Hematopoietic multipotent progenitor cell treated with erythropoietin and hydrocortisone succinate and interleukin-3 and kit ligand, for 6 days (in vitro differentiated cells): ENCODE data around the gene CERT1.
"Not testable (repeated sequence)": the region's sequence is repeated elsewhere in the genome, so short reads cannot be mapped to it uniquely, and the experiment has no call there.

Experiments
- DNase-seq: peaks from one replicate; pipeline ENCODE4 v3.0.0-alpha.2; 2015

The CERT1 gene

DNA sequence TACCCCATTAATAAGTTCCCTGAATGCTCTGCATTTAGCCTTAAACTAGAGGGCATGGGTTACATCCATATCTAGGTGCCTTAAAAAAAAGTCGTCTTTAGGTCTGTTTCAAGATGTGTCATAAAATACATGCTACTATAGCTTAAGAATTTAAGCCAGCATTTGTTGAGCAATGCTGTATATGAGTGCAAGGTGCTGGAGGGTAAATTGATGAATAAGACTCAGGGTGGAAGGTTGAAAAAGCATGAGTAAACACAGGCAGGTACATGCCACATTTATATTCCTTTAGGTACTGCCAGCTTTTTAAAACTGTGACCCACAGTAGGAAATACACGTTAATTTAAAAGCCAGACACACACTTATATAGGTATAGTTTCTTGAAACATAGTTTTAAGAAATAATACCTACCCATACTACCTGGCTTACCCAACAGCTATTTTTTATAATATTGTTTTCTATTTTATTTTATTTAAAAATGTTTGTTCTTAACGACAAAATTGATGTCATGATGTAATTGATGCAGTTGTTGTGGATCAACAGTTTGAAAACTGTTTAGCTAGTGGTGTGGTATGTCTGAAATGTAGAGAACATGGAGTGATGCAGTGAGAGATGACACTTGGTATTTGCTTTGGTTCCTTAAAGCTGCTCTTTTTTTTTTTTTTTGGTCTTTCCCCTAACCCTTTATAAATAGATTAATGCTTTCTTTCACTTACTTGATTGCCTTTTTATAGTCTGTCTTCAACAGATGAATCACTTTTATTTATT is 170.5 kb downstream of the CERT1 start:
- no peak for DNase-seq

DNA sequence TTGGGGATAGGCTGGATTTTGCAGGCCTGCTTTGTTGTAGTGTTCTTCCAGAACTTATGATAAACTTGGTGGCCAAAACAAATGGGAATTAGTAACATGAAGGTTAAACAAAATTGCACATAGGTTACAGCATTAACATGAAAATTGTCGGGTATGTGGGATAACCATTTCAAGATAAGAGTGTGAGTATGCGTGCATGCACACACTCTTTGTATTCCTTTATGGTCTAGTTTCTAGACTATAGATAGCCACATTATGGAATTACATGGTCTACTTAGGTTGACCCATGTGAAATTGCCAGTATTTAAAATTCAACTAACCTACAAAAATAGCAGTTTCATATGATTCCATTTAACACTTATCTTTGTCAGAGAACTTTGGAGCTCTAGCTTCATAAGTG is 173.0 kb downstream of the CERT1 start:
- DNase-seq: peak; percentile 32

DNA sequence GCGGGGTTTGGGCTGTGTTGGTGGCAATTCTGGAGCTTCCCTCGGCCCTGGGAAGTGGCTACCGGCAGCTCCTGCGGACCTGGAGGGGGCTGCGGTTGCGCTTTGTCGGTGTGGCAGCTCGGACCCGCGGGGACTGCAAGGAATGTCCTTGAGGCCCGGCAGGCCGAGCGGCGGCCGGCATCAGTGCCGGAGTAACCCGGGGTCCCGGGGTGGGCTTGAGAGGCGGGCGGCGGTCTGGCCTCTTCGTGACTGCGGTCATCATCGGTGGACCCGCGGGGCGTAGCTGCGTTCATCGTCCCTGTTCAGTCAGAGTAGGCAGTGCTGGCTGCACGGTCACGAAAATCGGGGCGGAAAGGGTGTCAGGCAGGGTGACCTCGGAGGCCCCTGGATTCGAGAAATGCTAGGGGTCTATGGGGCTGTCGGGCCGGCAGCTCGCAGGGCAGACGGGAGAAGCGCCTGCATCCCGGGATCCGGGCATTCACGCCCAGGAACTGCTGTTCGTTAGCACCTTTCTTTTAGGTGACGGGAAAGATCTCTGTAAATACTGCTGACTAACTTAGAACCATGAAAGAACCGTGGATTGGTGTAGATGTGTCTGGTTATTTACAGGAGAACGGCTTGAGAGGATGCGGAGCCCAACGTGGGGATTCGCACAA is 173.9 kb downstream of the CERT1 start:
- DNase-seq: peak; percentile 44

DNA sequence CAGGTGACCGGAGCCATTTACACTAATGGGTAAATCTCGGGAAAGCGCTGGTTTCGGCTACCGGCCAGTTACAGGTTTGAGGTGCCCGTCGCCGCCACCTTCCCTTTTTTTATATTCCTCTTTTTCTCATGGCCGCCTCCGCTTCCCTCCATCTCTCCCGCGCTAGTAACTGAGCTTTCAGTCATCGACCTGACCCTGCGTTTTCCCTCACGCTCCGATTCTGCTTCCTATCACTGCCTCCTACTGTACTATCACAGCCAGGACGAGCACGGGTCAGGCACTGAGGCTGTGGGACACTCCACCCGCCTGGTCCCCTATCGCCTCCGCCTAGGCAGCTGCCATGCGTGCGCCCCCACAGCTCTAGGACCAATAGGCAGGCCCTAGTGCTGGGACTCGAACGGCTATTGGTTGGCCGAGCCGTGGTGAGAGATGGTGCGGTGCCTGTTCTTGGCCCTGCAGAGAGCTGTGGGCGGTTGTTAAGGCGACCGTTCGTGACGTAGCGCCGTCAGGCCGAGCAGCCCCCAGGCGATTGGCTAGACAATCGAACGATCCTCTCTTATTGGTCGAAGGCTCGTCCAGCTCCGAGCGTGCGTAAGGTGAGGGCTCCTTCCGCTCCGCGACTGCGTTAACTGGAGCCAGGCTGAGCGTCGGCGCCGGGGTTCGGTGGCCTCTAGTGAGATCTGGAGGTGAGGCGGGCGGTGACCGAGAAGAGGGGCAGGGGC is 174.7 kb downstream of the CERT1 start, which contains the start of gene HMGCR:
Gene HMGCR (plus strand): TSS at position 606 of the 722 bp plus-strand sequence. CDS start 5,386 bp downstream, outside the sequence.
- peak; percentile 100 for DNase-seq

DNA sequence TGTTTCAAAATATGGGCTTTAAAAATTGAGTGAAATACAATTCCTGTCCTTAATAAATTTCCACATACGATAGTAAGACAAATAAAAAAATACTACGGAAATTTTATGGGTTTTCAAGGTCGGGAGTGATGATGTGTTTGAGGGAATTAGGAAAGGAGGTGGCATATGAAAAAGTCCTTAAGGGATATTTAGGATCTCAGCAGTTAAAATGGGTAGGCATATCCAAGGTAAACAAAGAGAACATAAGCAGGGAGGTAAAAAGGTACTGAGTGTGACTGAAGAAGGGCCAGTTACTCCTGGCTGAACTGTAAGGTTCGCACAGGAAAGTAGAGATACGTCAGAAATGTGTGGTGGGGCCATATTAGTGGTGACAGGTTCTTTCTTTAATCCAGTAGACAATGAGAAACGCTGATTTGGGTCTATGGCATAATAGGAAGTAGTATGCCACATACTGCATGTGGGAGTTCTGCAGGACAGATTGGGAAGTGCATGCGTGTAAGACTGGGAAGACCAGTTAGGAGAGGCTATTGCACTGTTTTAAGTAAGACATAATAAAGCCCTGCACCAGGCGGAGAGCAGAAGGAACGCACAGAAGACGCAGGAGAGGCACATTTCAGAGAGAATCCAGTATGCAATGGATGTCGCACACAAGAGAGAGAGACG is 175.3 kb downstream of the CERT1 start:
- DNase-seq: peak; percentile 58

DNA sequence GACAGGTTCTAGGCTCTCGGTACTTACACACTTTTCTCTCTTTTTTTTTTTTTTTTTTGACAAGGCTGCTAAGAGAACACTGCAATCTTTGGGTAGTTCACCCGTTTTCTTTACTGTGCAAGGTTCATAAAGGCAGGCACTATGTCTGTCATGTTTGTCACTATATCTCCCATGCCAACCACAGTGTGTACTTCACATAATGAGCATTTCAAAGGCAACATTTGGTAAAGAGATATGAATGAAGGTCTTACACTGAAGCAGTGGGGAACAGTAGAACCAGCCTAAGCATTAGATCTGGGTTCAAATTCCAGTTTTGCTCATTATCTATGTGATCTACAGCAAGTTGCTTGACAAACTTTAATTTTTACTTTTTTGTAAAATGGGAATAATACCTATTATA is 175.9 kb downstream of the CERT1 start:
- DNase-seq: no peak

DNA sequence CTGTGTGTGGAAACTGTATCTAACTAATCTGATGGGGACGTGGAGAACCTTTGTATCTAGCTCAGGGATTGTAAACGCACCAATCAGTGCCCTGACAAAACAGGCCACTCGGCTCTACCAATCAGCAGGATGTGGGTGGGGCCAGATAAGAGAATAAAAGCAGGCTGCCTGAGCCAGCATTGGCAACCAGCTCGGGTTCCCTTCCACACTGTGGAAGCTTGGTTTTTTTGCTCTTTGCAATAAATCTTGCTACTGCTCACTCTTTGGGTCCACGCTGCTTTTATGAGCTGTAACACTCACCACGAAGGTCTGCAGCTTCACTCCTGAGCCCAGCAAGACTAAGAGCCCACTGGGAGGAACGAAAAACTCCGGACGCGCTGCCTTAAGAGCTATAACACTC is 177.0 kb downstream of the CERT1 start:
- DNase-seq: not testable (repeated sequence)

DNA sequence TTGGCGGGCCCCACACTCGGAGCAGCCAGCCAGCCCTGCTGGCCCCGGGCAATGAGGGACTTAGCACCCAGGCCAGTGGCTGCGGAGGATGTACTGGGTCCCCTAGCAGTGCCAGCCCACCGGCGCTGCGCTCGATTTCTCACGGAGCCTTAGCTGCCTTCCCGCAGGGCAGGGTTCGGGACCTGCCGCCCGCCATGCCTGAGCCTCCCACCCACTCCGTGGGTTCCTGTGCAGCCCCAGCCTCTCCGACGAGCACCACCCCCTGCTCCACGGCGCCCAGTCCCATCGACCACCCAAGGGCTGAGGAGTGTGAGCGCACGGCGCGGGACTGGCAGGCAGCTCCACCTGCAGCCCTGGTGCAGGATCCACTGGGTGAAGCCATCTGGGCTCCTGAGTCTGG is 177.7 kb downstream of the CERT1 start:
- not testable (repeated sequence) for DNase-seq

DNA sequence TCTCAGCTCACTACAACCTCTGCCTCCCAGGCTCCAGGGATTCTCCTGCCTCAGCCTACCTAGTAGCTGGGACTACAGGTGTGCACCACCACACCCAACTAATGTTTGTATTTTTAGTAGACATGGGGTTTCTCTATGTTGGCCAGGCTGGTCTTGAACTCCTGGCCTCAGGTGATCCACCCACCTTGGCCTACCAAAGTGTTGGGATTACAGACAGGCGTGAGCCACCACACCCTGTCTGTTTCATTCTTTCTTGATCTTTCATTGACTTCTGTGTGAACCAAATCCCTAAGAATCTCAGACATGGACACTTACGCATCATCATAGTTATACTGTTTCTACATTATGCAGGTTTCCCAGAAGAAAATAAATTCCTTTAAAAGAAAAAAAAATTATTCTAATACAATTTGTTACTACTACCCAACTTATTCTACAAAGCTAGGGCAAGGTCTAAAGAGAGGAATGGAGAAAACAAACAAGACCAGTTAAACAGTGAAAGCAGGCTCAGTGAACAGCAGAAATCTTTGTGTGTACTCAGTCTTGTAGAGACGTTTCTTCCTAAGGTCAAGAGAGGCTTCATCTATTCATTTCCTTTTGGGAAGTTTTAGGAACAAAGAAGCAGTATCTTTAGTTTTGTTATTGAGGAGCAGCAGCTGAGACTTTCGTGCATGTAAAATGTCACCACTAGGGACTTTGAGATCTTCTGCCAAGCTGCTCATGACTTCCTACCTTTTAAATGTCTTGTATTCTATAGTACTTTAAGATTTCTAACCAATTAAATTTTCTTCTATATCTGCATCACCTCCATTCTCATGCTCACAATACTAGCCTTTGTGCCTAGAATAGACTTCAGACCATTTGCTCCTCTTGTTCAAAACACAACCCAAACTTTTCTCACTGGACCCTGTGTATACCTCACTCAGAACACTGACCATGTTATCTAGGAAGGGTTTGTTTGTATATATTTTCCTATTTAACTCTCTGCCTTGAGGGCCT is 180.0 kb downstream of the CERT1 start:
- DNase-seq: peak; percentile 48

DNA sequence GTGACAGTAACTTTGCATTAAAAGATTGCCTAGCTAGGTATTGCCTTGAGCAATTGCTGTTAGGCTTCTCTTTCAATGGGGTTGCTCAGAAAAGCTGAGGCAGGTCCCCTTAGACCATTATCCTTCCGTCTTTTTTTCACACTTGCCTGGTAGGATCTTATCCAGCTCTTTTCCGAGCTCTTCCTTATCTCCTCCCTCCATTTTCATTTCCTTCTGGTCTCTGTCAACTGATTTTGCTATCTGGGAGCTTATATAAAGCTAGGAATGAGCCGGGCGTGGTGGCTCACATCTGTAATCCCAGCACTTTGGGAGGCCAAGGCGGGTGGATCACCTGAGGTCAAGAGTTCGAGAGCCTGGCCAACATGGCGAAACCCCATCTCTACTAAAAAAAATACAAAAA is 181.0 kb downstream of the CERT1 start:
- DNase-seq: no peak
